Fibroblast of skin of scalp (primary cell): ENCODE results near the gene ZNF627. TPM values are rescaled to one million over a fixed set of nuclear protein-coding genes. Genes with fewer than 3 reads are reported as not detected.
"Not testable (repeated sequence)": the region's sequence is repeated elsewhere in the genome, so short reads cannot be mapped to it uniquely, and the experiment has no call there.

Experiments used
- DNase-seq: peaks from one replicate; pipeline ENCODE4 v3.0.0-alpha.2; 2013
- polyA plus RNA-seq, 2 experiments: library from polyadenylated mRNA; unstranded; fragments of 120-200 nt; gene quantifications; one replicate each; pipeline ENCODE4 v1.2.1, GENCODE V29; 2013; ENCODE audit not compliant: insufficient read length in 2 of 2

Gene ZNF627
- polyA plus RNA-seq (2013, experiment 1 of 2; ENCODE audit: insufficient read length), result 12.2 TPM
- 13.4 TPM for polyA plus RNA-seq (2013, experiment 2 of 2; ENCODE audit: insufficient read length)

GRCh38 chr19:11597202-11598102 is at the start of gene ZNF627:
ZNF627 (plus strand) TSS chr19:11597483; CDS start chr19:11597628, 145 bp downstream.
- DNase-seq, result peak; percentile 99

- no peak for DNase-seq
Observed at GRCh38 chr19:11547929-11548700, 49.2 kb upstream of the ZNF627 start.

DNA sequence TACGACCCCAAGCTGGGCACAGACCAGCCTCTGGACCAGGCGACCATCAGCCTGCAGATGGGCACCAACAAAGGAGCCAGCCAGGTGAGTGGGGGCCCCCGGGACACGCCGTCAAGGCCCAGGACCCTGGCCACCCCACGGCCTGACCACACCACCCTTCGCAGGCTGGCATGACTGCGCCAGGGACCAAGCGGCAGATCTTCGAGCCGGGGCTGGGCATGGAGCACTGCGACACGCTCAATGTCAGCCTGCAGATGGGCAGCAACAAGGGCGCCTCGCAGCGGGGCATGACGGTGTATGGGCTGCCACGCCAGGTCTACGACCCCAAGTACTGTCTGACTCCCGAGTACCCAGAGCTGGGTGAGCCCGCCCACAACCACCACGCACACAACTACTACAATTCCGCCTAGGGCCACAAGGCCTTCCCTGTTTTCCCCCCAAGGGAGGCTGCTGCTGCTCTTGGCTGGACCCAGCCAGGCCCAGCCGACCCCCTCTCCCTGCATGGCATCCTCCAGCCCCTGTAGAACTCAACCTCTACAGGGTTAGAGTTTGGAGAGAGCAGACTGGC is 47.8 kb upstream of the ZNF627 start:
- DNase-seq, result no peak

DNA sequence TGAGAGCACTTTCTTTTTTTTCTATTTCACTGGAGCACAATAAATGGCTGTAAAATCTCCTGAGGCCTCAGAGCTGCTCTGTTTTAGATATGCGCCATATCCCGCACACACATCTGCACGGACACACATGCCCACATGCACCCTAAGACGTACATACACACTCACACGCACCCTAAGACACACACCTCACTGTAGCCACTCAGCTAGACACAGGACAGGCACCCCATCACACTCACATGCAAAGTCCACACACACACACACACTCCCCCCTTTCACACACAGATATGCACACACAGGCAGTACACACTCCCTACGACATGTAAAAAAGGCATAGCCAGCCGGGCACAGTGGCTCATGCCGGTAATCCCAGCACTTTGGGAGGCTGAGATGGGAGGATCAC is 47.0 kb upstream of the ZNF627 start:
- no peak for DNase-seq

- peak; percentile 34 for DNase-seq
Observed at GRCh38 chr19:11551603-11552235, 45.6 kb upstream of the ZNF627 start.

GRCh38 chr19:11552666-11553372 is 44.5 kb upstream of the ZNF627 start:
- no peak for DNase-seq

DNA sequence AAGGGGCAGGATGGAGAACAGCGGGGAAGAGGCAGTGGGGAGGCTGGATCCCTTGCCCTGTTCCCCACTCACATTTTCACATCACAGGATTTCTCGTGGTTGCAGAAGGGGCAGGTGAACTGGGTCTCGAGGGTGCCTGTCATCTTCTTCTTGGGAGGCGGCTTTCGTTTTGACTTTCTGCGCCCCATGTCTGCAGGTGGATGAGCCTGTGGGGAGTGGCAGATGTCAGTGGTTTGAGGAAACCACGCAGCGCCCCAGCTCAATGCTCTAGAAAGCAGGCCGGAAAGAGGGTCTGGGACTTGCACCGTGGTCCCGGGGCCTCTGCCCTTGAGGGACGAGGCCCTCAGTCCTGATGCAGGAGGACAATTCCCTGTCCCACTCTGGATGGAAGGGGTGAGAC is 43.1 kb upstream of the ZNF627 start:
- DNase-seq, result no peak

DNA sequence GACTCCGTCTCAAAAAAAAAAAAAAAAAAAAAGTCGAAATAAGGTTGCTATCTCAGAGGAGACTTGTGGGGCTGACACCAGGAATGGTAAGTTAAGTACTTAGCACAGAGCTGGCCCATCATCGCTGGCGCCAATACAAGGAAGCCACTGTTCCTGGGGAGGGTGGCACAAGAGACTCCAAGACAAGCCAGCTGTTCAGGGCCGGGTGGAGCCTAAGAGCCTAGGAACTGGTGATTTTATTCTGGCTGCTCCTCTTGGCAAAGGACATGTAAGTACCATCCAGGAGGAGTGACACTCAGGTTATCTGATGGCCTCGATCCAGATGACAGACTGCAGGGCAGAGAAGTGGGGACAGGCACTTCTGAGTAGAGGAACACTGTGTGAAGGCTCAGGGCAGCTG is 42.0 kb upstream of the ZNF627 start:
- no peak for DNase-seq

GRCh38 chr19:11556634-11557420 is 40.5 kb upstream of the ZNF627 start:
- no peak for DNase-seq

GRCh38 chr19:11558881-11559828 is 38.1 kb upstream of the ZNF627 start, which contains the start of gene ELOF1:
ELOF1 (minus strand) TSS chr19:11559230; CDS start chr19:11554347, 4,883 bp downstream.
- peak; percentile 97 for DNase-seq

DNA sequence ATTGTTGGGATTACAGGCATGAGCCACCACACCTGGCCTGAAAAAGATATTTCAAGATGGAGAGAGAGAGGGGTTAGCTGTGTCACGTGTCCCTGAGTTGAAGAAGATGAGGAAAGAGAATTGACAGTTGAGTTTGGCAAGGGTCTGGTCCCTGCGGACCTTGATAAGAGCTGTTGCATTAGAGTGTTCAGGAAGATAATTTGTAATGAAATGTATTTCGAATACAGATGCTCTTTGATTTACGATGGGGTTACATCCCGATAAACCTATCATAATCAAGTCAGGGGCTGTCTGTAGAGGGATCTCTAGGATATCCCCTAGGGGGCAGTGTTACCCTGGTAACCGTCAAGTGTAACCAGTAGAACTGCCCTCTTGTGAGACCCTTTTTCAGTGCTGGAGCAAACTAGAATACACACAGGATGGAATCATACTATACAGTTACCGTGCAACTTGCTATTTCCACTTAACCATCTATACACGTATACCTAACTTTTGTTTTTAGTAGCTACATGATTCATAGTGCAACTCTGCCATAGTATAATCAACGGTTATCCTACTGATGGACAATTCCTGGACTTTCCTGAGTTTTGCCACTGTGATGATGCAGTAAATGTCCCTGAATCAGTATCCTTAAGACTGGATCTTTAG is 36.8 kb upstream of the ZNF627 start:
- DNase-seq, result peak; percentile 76

DNA sequence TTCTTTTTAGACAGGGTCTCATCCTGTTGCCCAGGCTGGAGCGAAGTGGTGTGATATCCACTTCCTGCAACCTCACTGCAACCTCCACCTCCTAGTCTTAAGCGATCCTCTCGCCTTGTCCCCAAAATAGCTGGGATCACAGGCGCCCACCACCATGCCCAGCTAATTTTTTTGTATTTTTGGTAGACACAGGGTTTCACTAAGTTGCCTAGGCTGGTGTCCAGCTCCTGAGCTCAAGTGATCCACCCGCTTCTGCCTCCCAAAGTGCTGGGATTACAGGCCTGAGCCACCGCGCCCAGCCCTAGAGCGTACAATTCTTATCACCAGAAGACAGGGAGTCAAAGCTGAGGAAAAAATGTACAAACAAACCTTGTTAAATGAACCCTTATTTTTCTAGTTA is 33.8 kb upstream of the ZNF627 start:
- DNase-seq, result no peak

DNA sequence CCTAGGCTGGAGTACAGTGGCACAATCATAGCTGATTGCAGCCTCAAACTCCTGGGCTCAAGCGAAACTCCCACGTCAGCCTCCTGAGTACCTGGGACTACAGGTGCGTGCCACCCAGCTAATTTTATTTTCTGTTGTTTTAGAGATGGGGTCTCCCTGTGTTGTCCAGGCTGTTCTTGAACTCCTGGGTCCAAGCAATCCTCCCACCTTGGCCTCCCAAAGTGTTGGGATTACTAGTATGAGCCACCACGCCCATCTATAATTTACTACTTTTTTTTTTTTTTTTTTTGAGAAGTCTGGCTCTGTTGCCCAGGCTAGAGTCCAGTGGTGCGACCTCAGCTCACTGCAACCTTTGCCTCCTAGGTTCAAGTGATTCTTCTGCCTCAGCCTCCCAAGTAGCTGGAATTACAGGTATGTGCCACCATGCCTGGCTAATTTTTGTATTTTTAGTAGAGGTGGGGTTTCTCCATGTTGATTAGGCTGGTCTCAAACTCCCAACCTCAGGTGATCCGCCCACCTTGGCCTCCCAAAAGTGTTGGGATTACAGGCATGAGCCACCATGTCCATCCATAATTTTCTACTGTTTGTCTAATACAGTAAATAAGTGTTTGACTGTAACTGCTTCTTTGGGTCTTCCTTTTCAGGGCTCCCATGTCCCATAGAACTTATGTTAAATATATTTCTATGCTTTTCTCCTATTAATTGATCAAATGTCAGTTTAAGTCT is 33.0 kb upstream of the ZNF627 start:
- not testable (repeated sequence) for DNase-seq

GRCh38 chr19:11565649-11565980 is 31.7 kb upstream of the ZNF627 start:
- not testable (repeated sequence) for DNase-seq

DNA sequence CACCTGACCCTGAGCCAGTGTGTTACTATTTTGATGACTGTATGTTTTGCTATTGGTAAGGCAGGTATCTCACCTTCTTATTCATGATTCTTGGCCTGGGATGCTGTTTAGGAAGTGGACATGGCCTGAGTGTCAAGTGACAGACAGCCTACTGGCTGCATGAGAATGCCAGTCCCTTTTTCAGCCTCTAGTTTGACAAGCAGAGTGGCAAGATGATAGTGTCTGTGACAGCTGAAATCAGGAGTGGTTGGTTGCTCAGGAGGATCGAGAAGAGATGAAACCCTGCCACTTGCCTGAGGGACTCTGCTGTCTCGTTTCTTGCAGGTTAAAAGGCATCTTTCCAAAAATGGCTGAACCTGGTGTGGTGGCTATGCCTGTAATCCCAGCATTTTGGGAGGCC is 31.1 kb upstream of the ZNF627 start:
- no peak for DNase-seq

- DNase-seq, result no peak
Observed at GRCh38 chr19:11570039-11570462, 27.2 kb upstream of the ZNF627 start.

GRCh38 chr19:11573354-11573753 is 23.9 kb upstream of the ZNF627 start:
- DNase-seq, result not testable (repeated sequence)

DNA sequence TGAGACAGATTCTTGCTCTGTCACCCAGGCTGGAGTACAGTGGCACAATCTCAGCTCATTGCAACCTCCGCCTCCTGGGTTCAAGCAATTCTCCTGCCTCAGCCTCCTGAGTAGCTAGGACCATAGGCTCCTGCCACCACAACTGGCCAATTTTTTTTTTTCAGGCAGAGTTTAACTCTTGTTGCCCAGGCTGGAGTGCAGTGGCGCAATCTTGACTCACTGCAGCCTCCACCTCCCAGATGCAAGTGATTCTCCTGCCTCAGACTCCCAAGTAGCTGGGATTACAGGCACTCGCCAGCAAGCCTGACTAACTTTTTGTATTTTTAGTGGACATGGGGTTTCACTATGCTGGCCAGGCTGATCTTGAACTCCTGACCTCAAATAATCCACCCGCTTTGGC is 23.5 kb upstream of the ZNF627 start:
- not testable (repeated sequence) for DNase-seq

DNA sequence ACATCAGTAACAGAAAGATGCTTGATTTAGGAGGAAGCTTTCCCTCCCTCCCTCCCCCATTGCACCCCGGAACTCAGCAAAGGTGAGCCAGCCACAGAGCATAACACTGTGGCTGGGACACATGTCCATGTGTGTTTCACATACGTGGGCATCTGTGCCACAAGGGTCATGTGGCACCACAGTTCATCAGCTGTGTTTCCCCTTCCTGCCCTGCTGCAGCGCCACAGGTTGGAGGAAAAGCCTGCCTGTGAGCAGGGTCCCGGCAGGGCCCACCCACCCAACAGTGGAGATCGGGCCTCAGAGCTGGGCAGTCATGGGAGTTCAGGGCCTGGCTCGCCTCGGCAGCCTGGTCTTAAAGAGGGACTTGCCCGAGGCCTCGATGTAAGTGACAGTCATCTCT is 22.6 kb upstream of the ZNF627 start:
- DNase-seq, result no peak
